Measurements from ENCODE around the gene HLA-DMB.
"Not testable (repeated sequence)": the region's sequence is repeated elsewhere in the genome, so short reads cannot be mapped to it uniquely, and the experiment has no call there.

Gene HLA-DMB

GRCh38 chr6:32945953-32946352, 5.1 kb upstream of the HLA-DMB start:
- no peak overlapping the region for H2BK12ac ChIP-seq (ENCODE audit: low read length in 2 of 2)
- no peak overlapping the region for H2AK5ac ChIP-seq (ENCODE audit: low read length, severe bottlenecking)
- H3K9me3 ChIP-seq (ENCODE audit: control insufficient read depth, low read length): no peaks in the 10 kb centered on the region
- no peak overlapping the region for H2BK15ac ChIP-seq (ENCODE audit: low read depth, poor library complexity, severe bottlenecking)
- no peaks in the 10 kb centered on the region for H3K36me3 ChIP-seq (ENCODE audit: control insufficient read depth in 1 of 2, insufficient read depth in 2 of 2, low read depth in 1 of 2, low read length in 2 of 2)
- H3K23ac ChIP-seq (ENCODE audit: low read length in 2 of 2): no peak overlapping the region
- no peak for DNase-seq
- no peak overlapping the region for H3K18ac ChIP-seq (ENCODE audit: low read depth in 1 of 2, low read length in 2 of 2)
- no peak overlapping the region for H4K91ac ChIP-seq (ENCODE audit: low read length)
- no peak overlapping the region for H2BK120ac ChIP-seq (ENCODE audit: low read depth, low read length)
- H3K4me1 ChIP-seq (ENCODE audit: control insufficient read depth, insufficient read depth, low read depth, low read length): peaks cover 3% of the 10 kb centered on the region
- H3K79me1 ChIP-seq (replicated peaks; ENCODE audit: low read length, poor library complexity, severe bottlenecking): no peaks in the 10 kb centered on the region
- H3K4ac ChIP-seq (ENCODE audit: low read depth in 1 of 2, low read length in 2 of 2): no peak overlapping the region
- no peak overlapping the region for H3K9ac ChIP-seq (ENCODE audit: low read length)
- H3K4me2 ChIP-seq (ENCODE audit: low read length, poor library complexity, severe bottlenecking): no peak overlapping the region
- no peak overlapping the region for H3K4me3 ChIP-seq (ENCODE audit: insufficient read depth in 1 of 2, low read depth in 1 of 2, low read length in 2 of 2)
- no peak overlapping the region for H2BK5ac ChIP-seq (ENCODE audit: low read depth, low read length, poor library complexity, severe bottlenecking)
- H3K27ac ChIP-seq (ENCODE audit: low read length, poor library complexity, severe bottlenecking): no peak overlapping the region
- no peak overlapping the region for H2AFZ ChIP-seq (ENCODE audit: low read depth, low read length)
- no peak overlapping the region for H4K8ac ChIP-seq (ENCODE audit: low read length)
- no peaks in the 10 kb centered on the region for H3K27me3 ChIP-seq (ENCODE audit: control insufficient read depth in 1 of 2, insufficient read depth in 1 of 2, low read length in 2 of 2)
- no peak overlapping the region for H3K14ac ChIP-seq (ENCODE audit: low read length in 2 of 2)

- Histone ChIP-seq H3K23ac (ENCODE audit: low read length in 2 of 2) (no peak overlapping the region), H2BK15ac (ENCODE audit: low read depth, poor library complexity, severe bottlenecking) (no peak overlapping the region), H3K9ac (ENCODE audit: low read length) (no peak overlapping the region), H3K27me3 (ENCODE audit: control insufficient read depth in 1 of 2, insufficient read depth in 1 of 2, low read length in 2 of 2) (no peaks in the 10 kb centered on the region), H2AFZ (ENCODE audit: low read depth, low read length) (no peak overlapping the region), H2BK120ac (ENCODE audit: low read depth, low read length) (no peak overlapping the region), H3K9me3 (ENCODE audit: control insufficient read depth, low read length) (no peaks in the 10 kb centered on the region), H4K91ac (ENCODE audit: low read length) (no peak overlapping the region), H4K8ac (ENCODE audit: low read length) (no peak overlapping the region), H2AK5ac (ENCODE audit: low read length, severe bottlenecking) (no peak overlapping the region), H3K4me1 (ENCODE audit: control insufficient read depth, insufficient read depth, low read depth, low read length) (peaks cover 6% of the 10 kb centered on the region), H3K79me1 (replicated peaks; ENCODE audit: low read length, poor library complexity, severe bottlenecking) (no peaks in the 10 kb centered on the region), H3K36me3 (ENCODE audit: control insufficient read depth in 1 of 2, insufficient read depth in 2 of 2, low read depth in 1 of 2, low read length in 2 of 2) (no peaks in the 10 kb centered on the region), H2BK12ac (ENCODE audit: low read length in 2 of 2) (no peak overlapping the region), H3K4ac (ENCODE audit: low read depth in 1 of 2, low read length in 2 of 2) (no peak overlapping the region), H3K27ac (ENCODE audit: low read length, poor library complexity, severe bottlenecking) (no peak overlapping the region), H3K4me3 (ENCODE audit: insufficient read depth in 1 of 2, low read depth in 1 of 2, low read length in 2 of 2) (no peak overlapping the region), H3K4me2 (ENCODE audit: low read length, poor library complexity, severe bottlenecking) (no peak overlapping the region), H3K14ac (ENCODE audit: low read length in 2 of 2) (no peak overlapping the region), H2BK5ac (ENCODE audit: low read depth, low read length, poor library complexity, severe bottlenecking) (no peak overlapping the region), H3K18ac (ENCODE audit: low read depth in 1 of 2, low read length in 2 of 2) (no peak overlapping the region)
- WGBS: 74% methylated on average over 9 of the region's 9 CpGs
- peak; percentile 71 for DNase-seq
These were observed 4.4 kb upstream of the HLA-DMB start for GRCh38 chr6:32945108-32945760.

GRCh38 chr6:32943864-32944649, 3.2 kb upstream of the HLA-DMB start:
- no peak overlapping the region for H3K14ac ChIP-seq (ENCODE audit: low read length in 2 of 2)
- H3K4me2 ChIP-seq (ENCODE audit: low read length, poor library complexity, severe bottlenecking): no peak overlapping the region
- H3K18ac ChIP-seq (ENCODE audit: low read depth in 1 of 2, low read length in 2 of 2): no peak overlapping the region
- H3K4ac ChIP-seq (ENCODE audit: low read depth in 1 of 2, low read length in 2 of 2): no peak overlapping the region
- WGBS: 94% methylated on average over 2 of the region's 4 CpGs
- no peak overlapping the region for H4K91ac ChIP-seq (ENCODE audit: low read length)
- H3K27ac ChIP-seq (ENCODE audit: low read length, poor library complexity, severe bottlenecking): no peak overlapping the region
- H3K36me3 ChIP-seq (ENCODE audit: control insufficient read depth in 1 of 2, insufficient read depth in 2 of 2, low read depth in 1 of 2, low read length in 2 of 2): no peaks in the 10 kb centered on the region
- no peak overlapping the region for H4K8ac ChIP-seq (ENCODE audit: low read length)
- no peak overlapping the region for H3K4me3 ChIP-seq (ENCODE audit: insufficient read depth in 1 of 2, low read depth in 1 of 2, low read length in 2 of 2)
- no peak overlapping the region for H2AFZ ChIP-seq (ENCODE audit: low read depth, low read length)
- H3K79me1 ChIP-seq (replicated peaks; ENCODE audit: low read length, poor library complexity, severe bottlenecking): no peaks in the 10 kb centered on the region
- H2BK120ac ChIP-seq (ENCODE audit: low read depth, low read length): no peak overlapping the region
- no peak overlapping the region for H3K9ac ChIP-seq (ENCODE audit: low read length)
- H2BK15ac ChIP-seq (ENCODE audit: low read depth, poor library complexity, severe bottlenecking): no peak overlapping the region
- H3K27me3 ChIP-seq (ENCODE audit: control insufficient read depth in 1 of 2, insufficient read depth in 1 of 2, low read length in 2 of 2): no peaks in the 10 kb centered on the region
- DNase-seq: no peak
- H2BK5ac ChIP-seq (ENCODE audit: low read depth, low read length, poor library complexity, severe bottlenecking): no peak overlapping the region
- H3K9me3 ChIP-seq (ENCODE audit: control insufficient read depth, low read length): no peaks in the 10 kb centered on the region
- peaks cover 6% of the 10 kb centered on the region for H3K4me1 ChIP-seq (ENCODE audit: control insufficient read depth, insufficient read depth, low read depth, low read length)
- H2AK5ac ChIP-seq (ENCODE audit: low read length, severe bottlenecking): no peak overlapping the region
- H3K23ac ChIP-seq (ENCODE audit: low read length in 2 of 2): no peak overlapping the region
- H2BK12ac ChIP-seq (ENCODE audit: low read length in 2 of 2): no peak overlapping the region

- not testable (repeated sequence) for H3K36me3 ChIP-seq (ENCODE audit: control insufficient read depth in 1 of 2, insufficient read depth in 2 of 2, low read depth in 1 of 2, low read length in 2 of 2); H3K4ac ChIP-seq (ENCODE audit: low read depth in 1 of 2, low read length in 2 of 2)
- 83% methylated on average over 7 of the region's 9 CpGs for WGBS
These were observed 1.8 kb upstream of the HLA-DMB start for GRCh38 chr6:32942555-32943123.

More at GRCh38 chr6:32942555-32943123, 1.8 kb upstream of the HLA-DMB start:
- H2BK120ac ChIP-seq (ENCODE audit: low read depth, low read length); H3K18ac ChIP-seq (ENCODE audit: low read depth in 1 of 2, low read length in 2 of 2); H3K4me2 ChIP-seq (ENCODE audit: low read length, poor library complexity, severe bottlenecking); DNase-seq; H3K27ac ChIP-seq (ENCODE audit: low read length, poor library complexity, severe bottlenecking); H3K9me3 ChIP-seq (ENCODE audit: control insufficient read depth, low read length); H4K91ac ChIP-seq (ENCODE audit: low read length); H3K9ac ChIP-seq (ENCODE audit: low read length); H2BK15ac ChIP-seq (ENCODE audit: low read depth, poor library complexity, severe bottlenecking); H3K4me3 ChIP-seq (ENCODE audit: insufficient read depth in 1 of 2, low read depth in 1 of 2, low read length in 2 of 2); H4K8ac ChIP-seq (ENCODE audit: low read length); H2AK5ac ChIP-seq (ENCODE audit: low read length, severe bottlenecking); H3K23ac ChIP-seq (ENCODE audit: low read length in 2 of 2); H2BK12ac ChIP-seq (ENCODE audit: low read length in 2 of 2); H3K4me1 ChIP-seq (ENCODE audit: control insufficient read depth, insufficient read depth, low read depth, low read length); H3K79me1 ChIP-seq (replicated peaks; ENCODE audit: low read length, poor library complexity, severe bottlenecking); H3K27me3 ChIP-seq (ENCODE audit: control insufficient read depth in 1 of 2, insufficient read depth in 1 of 2, low read length in 2 of 2); H2BK5ac ChIP-seq (ENCODE audit: low read depth, low read length, poor library complexity, severe bottlenecking); H3K14ac ChIP-seq (ENCODE audit: low read length in 2 of 2); H2AFZ ChIP-seq (ENCODE audit: low read depth, low read length): not testable (repeated sequence)

Data from mesenchymal stem cell (in vitro differentiated cells and primary cell).